GM04504 (cell line): ENCODE measurements around the gene PTPRG.
A peak's percentile ranks its signal among the peaks of the same experiment; 100 is the strongest.
"Not testable (repeated sequence)": the region's sequence is repeated elsewhere in the genome, so short reads cannot be mapped to it uniquely, and the experiment has no call there.

Source experiments
- DNase-seq: peaks from one replicate; pipeline ENCODE4 v3.0.0-alpha.2; 2012; ENCODE audit warnings: low read depth

Gene PTPRG

GRCh38 chr3:61725851-61726333 lies 164.5 kb downstream of the PTPRG start:
- DNase-seq: no peak

- no peak for DNase-seq
Measured at GRCh38 chr3:61727435-61727834, 166.1 kb downstream of the PTPRG start.

- no peak for DNase-seq
Measured at GRCh38 chr3:61729038-61729634, 167.8 kb downstream of the PTPRG start.

- DNase-seq: no peak
Measured at GRCh38 chr3:61730056-61730455, 168.7 kb downstream of the PTPRG start.

DNA sequence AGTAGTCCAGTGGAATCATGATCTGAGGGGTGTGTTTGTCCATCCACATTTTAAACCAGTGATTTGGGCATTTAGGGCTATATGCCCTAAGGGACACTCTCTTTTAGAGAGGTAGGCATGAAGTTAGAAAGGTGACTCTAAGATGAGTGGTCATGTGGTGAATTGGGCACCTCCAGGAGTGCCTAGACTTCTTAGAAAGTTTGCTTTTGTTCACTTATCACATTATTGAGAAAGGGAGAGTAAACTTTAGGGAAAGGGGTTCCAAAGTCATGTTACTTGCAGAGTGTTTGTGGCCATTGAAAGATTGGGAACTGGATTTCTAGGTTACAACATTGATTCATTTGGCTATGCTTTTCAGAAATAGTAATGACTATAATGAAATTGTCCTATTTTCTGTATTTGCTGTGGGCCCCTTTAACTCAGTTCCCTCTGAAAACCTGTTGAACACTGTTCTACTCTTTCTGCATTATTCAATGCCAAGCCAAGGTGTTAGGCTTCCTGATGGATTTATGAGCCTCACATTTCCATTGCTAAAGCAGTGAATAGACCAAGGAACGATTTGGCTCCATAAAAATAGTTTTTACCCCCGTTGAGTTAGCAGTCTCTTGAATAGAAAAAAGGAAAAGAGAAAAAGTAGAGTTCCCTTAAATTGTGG lies 169.3 kb downstream of the PTPRG start:
- no peak for DNase-seq

DNA sequence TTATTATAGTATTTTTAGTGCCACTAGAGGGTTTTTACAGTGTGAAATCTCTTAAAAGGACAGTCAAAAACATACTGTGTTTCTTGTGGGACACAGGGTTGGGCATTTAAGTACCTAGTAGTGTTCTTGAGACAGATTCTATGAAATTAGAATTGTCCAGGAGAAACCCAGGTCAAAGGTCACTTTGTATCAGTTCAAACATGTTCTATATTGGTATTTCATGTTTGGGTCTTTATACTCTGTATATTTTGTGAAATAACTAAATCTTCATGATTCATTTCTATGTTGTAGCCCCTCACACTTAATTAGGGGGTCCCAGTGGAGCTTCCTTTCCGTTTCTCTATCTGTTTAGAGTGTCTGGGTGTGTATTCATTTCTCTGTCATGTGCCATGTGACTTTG lies 171.6 kb downstream of the PTPRG start:
- no peak for DNase-seq

DNA sequence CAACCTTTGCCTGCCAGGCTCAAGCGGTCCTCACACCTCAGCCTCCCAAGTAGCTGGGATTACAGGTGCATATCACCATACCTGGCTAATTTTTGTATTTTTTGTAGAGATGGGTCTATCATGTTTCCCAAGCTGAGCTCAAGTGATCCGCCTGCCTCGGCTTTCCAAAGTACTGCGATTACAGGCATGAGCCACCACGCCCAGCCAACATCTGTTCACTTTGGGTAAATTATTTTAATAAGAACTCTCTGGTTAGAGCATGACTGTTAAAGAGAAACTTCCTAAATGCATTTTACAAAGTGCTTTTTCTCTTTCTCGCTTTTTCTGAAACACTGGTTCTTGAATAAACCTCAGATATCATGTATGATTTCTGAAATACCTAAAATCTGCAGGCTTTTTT lies 172.5 kb downstream of the PTPRG start:
- peak; percentile 5 for DNase-seq

DNA sequence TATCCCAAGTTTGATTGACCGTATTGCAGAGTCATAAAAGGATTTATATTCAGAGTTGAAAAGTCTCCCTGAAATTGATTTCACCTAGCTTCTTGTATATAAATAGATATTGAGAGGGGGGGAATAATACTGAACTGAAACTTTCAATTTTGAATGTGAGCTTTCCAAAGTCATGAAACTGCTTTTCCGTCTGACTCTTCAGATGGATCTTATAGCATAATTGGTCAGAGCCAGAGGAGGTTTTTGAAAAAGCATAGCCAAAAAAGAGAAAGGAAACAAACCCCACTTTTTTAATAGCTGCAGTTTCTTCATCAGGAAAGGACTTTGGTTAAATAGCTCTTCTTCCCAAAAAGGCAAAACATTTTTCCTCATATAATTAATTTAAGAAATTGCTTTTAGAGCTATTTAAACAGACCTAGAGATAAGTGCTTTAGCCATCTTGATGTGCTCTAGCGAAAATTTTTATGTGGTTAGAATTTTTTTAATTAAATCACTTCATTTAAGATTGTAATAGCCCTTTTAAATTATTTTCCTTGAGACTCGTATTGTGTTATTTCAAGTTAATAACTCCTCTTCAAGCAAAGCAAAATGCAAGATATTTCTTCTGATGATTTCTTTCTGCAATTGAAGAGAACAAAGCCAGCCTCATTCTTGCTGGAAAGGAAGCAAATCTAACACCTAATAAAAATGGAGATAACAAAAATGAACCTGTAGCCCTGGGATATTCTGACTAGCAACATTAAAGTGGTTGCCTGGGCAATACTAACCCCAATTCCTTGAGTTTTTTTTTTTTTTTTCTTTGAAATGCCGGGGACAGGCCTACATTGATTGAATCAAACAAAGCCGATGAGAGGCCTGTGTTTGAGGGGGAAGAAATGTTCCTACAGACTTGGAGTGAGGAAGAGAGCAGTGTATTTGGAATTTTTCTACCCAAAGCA lies 173.6 kb downstream of the PTPRG start:
- DNase-seq: no peak

GRCh38 chr3:61736506-61736905 lies 175.1 kb downstream of the PTPRG start:
- DNase-seq: no peak

DNA sequence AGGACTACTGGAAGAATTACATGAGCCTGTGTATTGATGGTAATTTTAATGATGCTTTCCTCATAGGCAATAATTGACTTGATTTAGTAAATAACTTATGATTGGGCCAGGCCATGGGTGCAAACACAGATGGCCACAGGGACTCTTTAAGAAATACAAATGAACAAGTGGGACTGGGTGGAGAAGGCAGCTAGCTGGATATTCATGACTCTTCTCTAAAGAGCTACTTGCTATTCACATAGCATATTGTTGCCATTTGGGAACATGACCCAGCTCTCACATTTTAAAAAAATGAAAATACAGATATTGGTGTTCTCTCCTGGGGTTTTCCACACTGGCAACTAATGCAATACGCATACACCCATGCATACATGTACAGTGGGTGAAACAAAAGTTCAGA lies 178.3 kb downstream of the PTPRG start:
- DNase-seq: no peak

- DNase-seq: no peak
Measured at GRCh38 chr3:61740494-61740893, 179.1 kb downstream of the PTPRG start.

DNA sequence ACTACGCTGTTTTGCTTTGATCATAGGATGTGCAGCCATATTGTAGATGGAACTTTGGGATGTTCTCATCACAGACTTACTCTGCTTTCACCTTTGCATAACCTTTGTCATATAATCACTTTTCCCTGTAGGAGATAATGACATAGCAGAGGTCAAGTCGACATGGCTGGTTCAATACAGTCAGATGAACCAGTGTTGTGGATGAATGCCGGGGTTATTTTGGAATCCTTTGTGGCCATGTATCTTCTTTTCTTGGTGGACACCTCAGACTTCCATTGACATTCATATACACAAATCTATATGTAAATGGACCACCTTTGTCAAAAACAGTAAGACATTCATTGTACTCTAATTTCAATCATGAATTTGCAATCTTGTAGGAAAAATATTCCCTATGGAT lies 180.2 kb downstream of the PTPRG start:
- no peak for DNase-seq

DNA sequence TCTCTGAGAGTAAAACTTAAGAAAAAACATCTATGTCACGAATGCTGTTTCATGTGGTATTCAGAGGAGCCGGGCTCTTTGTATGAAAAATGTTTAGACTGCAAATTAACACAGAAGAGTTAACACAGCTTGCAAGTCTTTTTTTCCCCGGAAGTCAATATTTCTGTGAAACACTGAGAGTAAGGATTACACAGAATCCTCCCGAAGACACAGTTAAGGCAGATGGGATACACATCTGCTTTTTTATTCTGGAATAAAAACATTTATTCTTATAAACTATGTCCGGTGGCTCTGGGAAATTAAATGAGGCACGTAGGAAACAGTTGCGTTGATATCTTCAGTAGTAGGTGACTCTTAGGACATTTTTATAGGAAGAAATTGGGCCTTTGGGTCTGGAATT lies 180.6 kb downstream of the PTPRG start:
- no peak for DNase-seq

GRCh38 chr3:61743067-61743466 lies 181.7 kb downstream of the PTPRG start:
- DNase-seq: no peak

GRCh38 chr3:61743686-61744242 lies 182.4 kb downstream of the PTPRG start:
- no peak for DNase-seq

GRCh38 chr3:61748288-61748687 lies 186.9 kb downstream of the PTPRG start:
- DNase-seq: no peak

DNA sequence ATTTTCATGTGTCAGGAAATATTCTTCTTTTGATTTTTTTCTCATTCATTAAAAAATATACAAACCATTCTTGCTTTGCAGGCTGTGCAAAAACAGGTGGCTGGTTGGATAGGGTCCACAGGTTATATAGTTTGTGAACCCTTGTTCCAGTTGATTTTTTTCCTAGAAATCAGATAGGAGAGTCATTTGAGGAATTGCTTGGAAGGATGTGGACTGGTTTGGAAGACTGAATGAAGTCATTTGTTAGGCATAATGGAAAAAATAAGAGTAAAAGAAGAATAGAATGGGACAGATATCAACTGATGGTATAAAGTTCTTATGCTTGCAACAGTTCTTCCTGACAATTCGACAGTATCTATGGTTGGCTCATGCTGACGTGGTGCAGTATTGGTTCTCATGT lies 189.4 kb downstream of the PTPRG start:
- DNase-seq: no peak

GRCh38 chr3:61758839-61759238 lies 197.5 kb downstream of the PTPRG start:
- DNase-seq: no peak

- DNase-seq: not testable (repeated sequence)
Measured at GRCh38 chr3:61760783-61761182, 199.4 kb downstream of the PTPRG start.

GRCh38 chr3:61761694-61762430 lies 200.5 kb downstream of the PTPRG start:
- DNase-seq: no peak

DNA sequence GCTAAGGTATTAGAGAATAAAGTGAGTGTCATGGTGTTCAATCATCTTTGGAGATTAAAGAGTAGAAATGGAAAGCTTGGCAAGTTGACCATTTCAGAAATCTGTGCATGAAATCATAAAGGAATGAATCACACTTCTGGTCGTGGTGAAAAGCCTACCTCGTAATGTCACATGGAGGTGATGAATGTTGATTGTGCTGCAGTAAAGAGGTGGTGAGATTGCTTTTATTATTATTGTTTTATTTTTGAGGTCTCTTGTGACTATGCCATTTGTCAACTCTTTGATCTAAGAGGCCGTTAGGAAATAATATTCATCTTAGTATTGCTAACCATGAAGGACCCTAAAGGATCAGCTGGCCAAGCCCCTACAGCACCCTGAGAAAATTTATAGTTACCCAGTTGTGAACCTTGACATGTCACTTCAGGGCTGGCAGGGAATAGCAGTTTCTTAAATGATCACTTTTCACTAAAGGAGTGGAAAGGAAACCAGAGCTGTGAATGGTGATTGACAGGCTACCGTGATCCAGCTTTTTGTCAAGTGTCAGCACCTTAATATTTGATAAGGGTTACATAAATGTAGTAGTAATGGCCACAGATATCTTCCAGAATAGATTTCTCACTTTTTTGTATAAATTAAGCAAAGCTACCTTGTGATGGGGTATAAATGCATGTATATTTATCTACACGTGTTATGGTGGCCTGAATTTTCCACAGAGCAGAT lies 203.9 kb downstream of the PTPRG start:
- no peak for DNase-seq
